MM.1S (cell line): ENCODE measurements around the gene DHRS7C.

Experiments used
- EZH2 ChIP-seq: fragments of 300-600 bp; sonication (generic); optimal IDR thresholded peaks from 2 replicates; pipeline ENCODE3; 2017; ENCODE audit warnings: low read depth, mild to moderate bottlenecking, antibody characterized with exemption, low read length, mixed read lengths
- EZH2phosphoT487 ChIP-seq: fragments of 300-600 bp; sonication (generic); IDR thresholded peaks from 2 replicates; pipeline ENCODE4 v1.6.1; 2018; ENCODE audit warnings: antibody characterized with exemption, low read length
- TF ChIP-seq, protein P1 (sequence below): fragments of 300-600 bp; sonication (generic); IDR thresholded peaks from 2 replicates; pipeline ENCODE4 v1.5.1; 2016; ENCODE audit warnings: antibody characterized with exemption, low read length, mixed read lengths

- TF ChIP-seq, protein P1, sequence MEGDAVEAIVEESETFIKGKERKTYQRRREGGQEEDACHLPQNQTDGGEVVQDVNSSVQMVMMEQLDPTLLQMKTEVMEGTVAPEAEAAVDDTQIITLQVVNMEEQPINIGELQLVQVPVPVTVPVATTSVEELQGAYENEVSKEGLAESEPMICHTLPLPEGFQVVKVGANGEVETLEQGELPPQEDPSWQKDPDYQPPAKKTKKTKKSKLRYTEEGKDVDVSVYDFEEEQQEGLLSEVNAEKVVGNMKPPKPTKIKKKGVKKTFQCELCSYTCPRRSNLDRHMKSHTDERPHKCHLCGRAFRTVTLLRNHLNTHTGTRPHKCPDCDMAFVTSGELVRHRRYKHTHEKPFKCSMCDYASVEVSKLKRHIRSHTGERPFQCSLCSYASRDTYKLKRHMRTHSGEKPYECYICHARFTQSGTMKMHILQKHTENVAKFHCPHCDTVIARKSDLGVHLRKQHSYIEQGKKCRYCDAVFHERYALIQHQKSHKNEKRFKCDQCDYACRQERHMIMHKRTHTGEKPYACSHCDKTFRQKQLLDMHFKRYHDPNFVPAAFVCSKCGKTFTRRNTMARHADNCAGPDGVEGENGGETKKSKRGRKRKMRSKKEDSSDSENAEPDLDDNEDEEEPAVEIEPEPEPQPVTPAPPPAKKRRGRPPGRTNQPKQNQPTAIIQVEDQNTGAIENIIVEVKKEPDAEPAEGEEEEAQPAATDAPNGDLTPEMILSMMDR, result no peak
- TF ChIP-seq EZH2, result no peak
- TF ChIP-seq EZH2phosphoT487, result no peak
Observed at GRCh38 chr17:9790316-9790715, 1.1 kb downstream of the DHRS7C start.
